OCI-LY7 (cell line): ENCODE results near the gene TRIM25. TPM values are rescaled to one million over a fixed set of nuclear protein-coding genes. Genes with fewer than 3 reads are reported as not detected.

Experiments used
- BruUV-seq: library from RNA; stranded (reverse); fragments of 400-500 nt; replicated peaks from 2 replicates; lab custom pipeline; 2021; lab: Mats Ljungman, UMichigan
- CTCF ChIA-PET: fragments of 300-600 bp; sonication (Branson Sonifier 250); formaldehyde crosslinking; loops from one replicate; lab custom pipeline; 2022; ENCODE audit warnings: antibody characterized with exemption; ENCODE audit not compliant: unreplicated experiment; lab: Charles Lee
- POLR2A ChIA-PET: fragments of 300-600 bp; sonication (Branson Sonifier 250); formaldehyde crosslinking; loops from one replicate; lab custom pipeline; 2022; ENCODE audit warnings: antibody characterized with exemption; lab: Charles Lee
- DNase-seq: peaks from one replicate; pipeline ENCODE4 v3.0.0-alpha.2; 2015; ENCODE audit warnings: low spot score
- H2AFZ ChIP-seq: fragments of 200-600 bp; sonication (generic), shearing (Covaris generic); 2 replicates; pipeline ENCODE4 v1.6.1; 2014; ENCODE audit warnings: mild to moderate bottlenecking, antibody characterized with exemption, low read length, moderate library complexity
- H3K27ac ChIP-seq: fragments of 200-600 bp; sonication (generic); 2 replicates; pipeline ENCODE4 v1.5.1; 2014; ENCODE audit warnings: mixed run types, low read depth, mild to moderate bottlenecking, moderate library complexity, low read length, inconsistent platforms; ENCODE audit not compliant: poor library complexity, severe bottlenecking
- H3K36me3 ChIP-seq: fragments of 200-600 bp; sonication (generic); 2 replicates; pipeline ENCODE4 v1.6.1; 2014; ENCODE audit warnings: mild to moderate bottlenecking, antibody characterized with exemption, low read length, moderate library complexity, mixed read lengths; ENCODE audit not compliant: insufficient read depth
- H3K4me1 ChIP-seq: fragments of 200-600 bp; sonication (generic); 2 replicates; pipeline ENCODE4 v1.5.1; 2014; ENCODE audit warnings: mild to moderate bottlenecking, low read length; ENCODE audit not compliant: insufficient read depth, poor library complexity, severe bottlenecking
- H3K4me2 ChIP-seq: fragments of 200-600 bp; sonication (generic); 2 replicates; pipeline ENCODE4 v1.6.1; 2014; ENCODE audit warnings: mild to moderate bottlenecking, low read length
- H3K4me3 ChIP-seq: fragments of 200-600 bp; sonication (generic); 2 replicates; pipeline ENCODE4 v1.5.1; 2014; ENCODE audit warnings: mild to moderate bottlenecking, low read depth, low read length; ENCODE audit not compliant: poor library complexity, severe bottlenecking
- H3K79me2 ChIP-seq: fragments of 200-600 bp; sonication (generic); 2 replicates; pipeline ENCODE4 v1.6.1; 2016; ENCODE audit warnings: low read depth, mild to moderate bottlenecking, low read length, moderate library complexity, mixed read lengths; ENCODE audit not compliant: insufficient read depth
- H3K9me2 ChIP-seq: fragments of 200-600 bp; sonication (generic); 2 replicates; pipeline ENCODE4 v1.6.1; 2016; ENCODE audit warnings: mild to moderate bottlenecking, low read length, mixed read lengths; ENCODE audit not compliant: insufficient read depth
- H3K9me3 ChIP-seq: fragments of 200-600 bp; sonication (generic); 2 replicates; pipeline ENCODE4 v1.6.1; 2014; ENCODE audit warnings: mild to moderate bottlenecking, mixed run types, low read length, mixed read lengths
- H4K20me1 ChIP-seq: fragments of 200-600 bp; sonication (generic); 2 replicates; pipeline ENCODE4 v1.6.1; 2014; ENCODE audit warnings: mild to moderate bottlenecking, antibody characterized with exemption, low read length, moderate library complexity, mixed read lengths; ENCODE audit not compliant: insufficient read depth
- CTCF ChIP-seq: fragments of 200-600 bp; sonication (generic); conservative IDR thresholded peaks from 2 replicates; pipeline ENCODE4 v1.5.1; 2014; ENCODE audit warnings: mild to moderate bottlenecking, antibody characterized with exemption, low read length, moderate library complexity, mixed read lengths
- EZH2phosphoT487 ChIP-seq: fragments of 200-600 bp; sonication (generic); IDR thresholded peaks from 2 replicates; pipeline ENCODE4 v1.6.1; 2018; ENCODE audit warnings: low read depth, borderline replicate concordance, mild to moderate bottlenecking, mixed run types, antibody characterized with exemption, low read length, moderate library complexity, mixed read lengths
- intact Hi-C: fragments of 100-400 bp; cut with micrococcal nuclease; formaldehyde crosslinking; loops from one replicate; pipeline ENCODE4 v1.10.0; 2022; ENCODE audit not compliant: unreplicated experiment
- total RNA-seq, 2 experiments: library from RNA; depleted of rRNA in 1 of 2; stranded (reverse); fragments of >200 nt in 1 of 2; shearing (Covaris generic) in 1 of 2; gene quantifications; 2 replicates each; pipeline ENCODE4 v1.2.3, GENCODE V29; 2014 to 2022

Gene TRIM25
- total RNA-seq, 2 experiments from 2014 or later = 7.8 to 14.2 TPM

GRCh38 chr17:56929362-56929969 lies 15.6 kb upstream of the TRIM25 start:
- no peak overlapping the region for H3K27ac ChIP-seq
- no peaks in the 10 kb centered on the region for H3K79me2 ChIP-seq
- ChIA-PET CTCF (no interaction called here), POLR2A (interaction anchor here (0.7 kb wide), 2 partner anchors 150 to 1666 kb away, joined by 3 to 4 read pairs; no protein-coding TSS in a partner anchor)
- no peaks in the 10 kb centered on the region for H3K4me1 ChIP-seq
- H3K4me3 ChIP-seq = no peak overlapping the region
- no peaks in the 10 kb centered on the region for H4K20me1 ChIP-seq
- H3K4me2 ChIP-seq = no peak overlapping the region
- H2AFZ ChIP-seq = no peak overlapping the region
- no TSS peak for BruUV-seq
- peak; percentile 57 for DNase-seq
- H3K36me3 ChIP-seq = peaks cover 16% of the 10 kb centered on the region
- H3K9me3 ChIP-seq = peaks cover 28% of the 10 kb centered on the region
- TF ChIP-seq EZH2phosphoT487 (no peak), CTCF (no peak)
- intact Hi-C loops = no loop called here
- no peaks in the 10 kb centered on the region for H3K9me2 ChIP-seq

- H3K9me3 ChIP-seq = peaks cover 31% of the 10 kb centered on the region
- H4K20me1 ChIP-seq = no peaks in the 10 kb centered on the region
- no peak overlapping the region for H3K4me3 ChIP-seq
- no peak for DNase-seq
- peaks cover 7% of the 10 kb centered on the region; the same call in 1 of the 2 replicates for H3K36me3 ChIP-seq
- no peak overlapping the region for H2AFZ ChIP-seq
- no peak overlapping the region for H3K4me2 ChIP-seq
- no peak overlapping the region for H3K27ac ChIP-seq
- no peaks in the 10 kb centered on the region for H3K9me2 ChIP-seq
- intact Hi-C loops = no loop called here
- TF ChIP-seq CTCF = no peak
- no peak for TF ChIP-seq EZH2phosphoT487
- CTCF ChIA-PET = no interaction called here
- no peaks in the 10 kb centered on the region for H3K79me2 ChIP-seq
- POLR2A ChIA-PET = interaction anchor here (0.7 kb wide), 1 partner anchor 64 kb away, joined by 5 read pairs; no protein-coding TSS in a partner anchor
- H3K4me1 ChIP-seq = no peaks in the 10 kb centered on the region
- BruUV-seq = no TSS peak
Measured at GRCh38 chr17:56928586-56928985, 14.7 kb upstream of the TRIM25 start.

- Histone ChIP-seq H2AFZ (no peak overlapping the region), H3K36me3 (no peaks in the 10 kb centered on the region), H3K4me1 (no peaks in the 10 kb centered on the region), H4K20me1 (no peaks in the 10 kb centered on the region), H3K9me2 (no peaks in the 10 kb centered on the region), H3K4me3 (no peak overlapping the region), H3K4me2 (no peak overlapping the region), H3K9me3 (peaks cover 23% of the 10 kb centered on the region), H3K79me2 (no peaks in the 10 kb centered on the region), H3K27ac (no peak overlapping the region)
- TF ChIP-seq EZH2phosphoT487 (no peak), CTCF (no peak)
- intact Hi-C loops = no loop called here
- POLR2A ChIA-PET = no interaction called here
- no TSS peak for BruUV-seq
- CTCF ChIA-PET = no interaction called here
- DNase-seq = no peak
Measured at GRCh38 chr17:56926704-56927103, 12.9 kb upstream of the TRIM25 start.
